ENCODE results near the gene SREBF1. TPM values are rescaled to one million over a fixed set of nuclear protein-coding genes. Genes with fewer than 3 reads are reported as not detected.

The SREBF1 gene
- total RNA-seq, 1 donor from 2014 or later, result 167 TPM

GRCh38 chr17:17778308-17779014 lies 58.3 kb downstream of the SREBF1 start:
- H3K36me3 Mint-ChIP-seq (ENCODE audit: low read depth), result no peaks in the 10 kb centered on the region
- H3K4me3 Mint-ChIP-seq, result no peak overlapping the region
- DNase-seq (ENCODE audit: low spot score), result no peak
- no peaks in the 10 kb centered on the region for H3K9me3 Mint-ChIP-seq
- no peaks in the 10 kb centered on the region for H3K4me1 Mint-ChIP-seq (ENCODE audit: low read depth)
- peaks cover 14% of the 10 kb centered on the region for H3K27me3 Mint-ChIP-seq (ENCODE audit: insufficient read depth)
- intact Hi-C loops (cut with micrococcal nuclease), result no loop called here
- H3K27ac Mint-ChIP-seq, result no peak overlapping the region

GRCh38 chr17:17776889-17777288 lies 59.9 kb downstream of the SREBF1 start:
- H3K27me3 Mint-ChIP-seq (ENCODE audit: insufficient read depth), result peaks cover 12% of the 10 kb centered on the region
- H3K36me3 Mint-ChIP-seq (ENCODE audit: low read depth), result no peaks in the 10 kb centered on the region
- intact Hi-C loops (cut with micrococcal nuclease), result no loop called here
- H3K9me3 Mint-ChIP-seq, result no peaks in the 10 kb centered on the region
- H3K27ac Mint-ChIP-seq, result no peak overlapping the region
- peaks cover 8% of the 10 kb centered on the region for H3K4me1 Mint-ChIP-seq (ENCODE audit: low read depth)
- no peak overlapping the region for H3K4me3 Mint-ChIP-seq
- DNase-seq (ENCODE audit: low spot score), result no peak

- no peak overlapping the region for H3K27ac Mint-ChIP-seq
- H3K4me1 Mint-ChIP-seq (ENCODE audit: low read depth), result peaks cover 9% of the 10 kb centered on the region
- intact Hi-C loops (cut with micrococcal nuclease), result no loop called here
- H3K36me3 Mint-ChIP-seq (ENCODE audit: low read depth), result no peaks in the 10 kb centered on the region
- peaks cover 7% of the 10 kb centered on the region for H3K27me3 Mint-ChIP-seq (ENCODE audit: insufficient read depth)
- H3K4me3 Mint-ChIP-seq, result no peak overlapping the region
- H3K9me3 Mint-ChIP-seq, result no peaks in the 10 kb centered on the region
- no peak for DNase-seq (ENCODE audit: low spot score)
Observed at GRCh38 chr17:17774009-17774881, 62.5 kb downstream of the SREBF1 start.

- H3K4me1 Mint-ChIP-seq (ENCODE audit: low read depth), result peaks cover 9% of the 10 kb centered on the region
- no peak overlapping the region for H3K27ac Mint-ChIP-seq
- H3K4me3 Mint-ChIP-seq, result no peak overlapping the region
Observed at GRCh38 chr17:17772231-17772630, 64.6 kb downstream of the SREBF1 start.

GRCh38 chr17:17771498-17772201 lies 65.1 kb downstream of the SREBF1 start:
- H3K27me3 Mint-ChIP-seq (ENCODE audit: insufficient read depth), result peaks cover 10% of the 10 kb centered on the region
- no peaks in the 10 kb centered on the region for H3K36me3 Mint-ChIP-seq (ENCODE audit: low read depth)
- intact Hi-C loops (cut with micrococcal nuclease), result no loop called here
- no peak overlapping the region for H3K4me3 Mint-ChIP-seq
- DNase-seq (ENCODE audit: low spot score), result no peak
- H3K4me1 Mint-ChIP-seq (ENCODE audit: low read depth), result peaks cover 9% of the 10 kb centered on the region
- H3K27ac Mint-ChIP-seq, result no peak overlapping the region
- H3K9me3 Mint-ChIP-seq, result no peaks in the 10 kb centered on the region

More at GRCh38 chr17:17772231-17772630, 64.6 kb downstream of the SREBF1 start:
- no peaks in the 10 kb centered on the region for H3K36me3 Mint-ChIP-seq (ENCODE audit: low read depth)
- H3K9me3 Mint-ChIP-seq, result no peaks in the 10 kb centered on the region
- peaks cover 10% of the 10 kb centered on the region for H3K27me3 Mint-ChIP-seq (ENCODE audit: insufficient read depth)
- intact Hi-C loops (cut with micrococcal nuclease), result no loop called here
- DNase-seq (ENCODE audit: low spot score), result no peak

GRCh38 chr17:17770632-17771044 lies 66.1 kb downstream of the SREBF1 start:
- Mint-ChIP-seq H3K9me3 (no peaks in the 10 kb centered on the region), H3K4me1 (ENCODE audit: low read depth) (peaks cover 9% of the 10 kb centered on the region), H3K27ac (no peak overlapping the region), H3K27me3 (ENCODE audit: insufficient read depth) (peaks cover 6% of the 10 kb centered on the region), H3K36me3 (ENCODE audit: low read depth) (no peaks in the 10 kb centered on the region), H3K4me3 (no peak overlapping the region)
- intact Hi-C loops (cut with micrococcal nuclease), result no loop called here
- no peak for DNase-seq (ENCODE audit: low spot score)

- Mint-ChIP-seq H3K4me3 (no peak overlapping the region), H3K27me3 (ENCODE audit: insufficient read depth) (peaks cover 2% of the 10 kb centered on the region), H3K36me3 (ENCODE audit: low read depth) (no peaks in the 10 kb centered on the region), H3K4me1 (ENCODE audit: low read depth) (peaks cover 9% of the 10 kb centered on the region), H3K9me3 (no peaks in the 10 kb centered on the region), H3K27ac (no peak overlapping the region)
- no peak for DNase-seq (ENCODE audit: low spot score)
- intact Hi-C loops (cut with micrococcal nuclease), result no loop called here
Observed at GRCh38 chr17:17769869-17770631, 66.7 kb downstream of the SREBF1 start.

GRCh38 chr17:17768424-17769088 lies 68.2 kb downstream of the SREBF1 start:
- Mint-ChIP-seq H3K27me3 (ENCODE audit: insufficient read depth) (peaks cover 2% of the 10 kb centered on the region), H3K4me1 (ENCODE audit: low read depth) (peaks cover 9% of the 10 kb centered on the region), H3K9me3 (no peaks in the 10 kb centered on the region), H3K27ac (no peak overlapping the region), H3K4me3 (no peak overlapping the region), H3K36me3 (ENCODE audit: low read depth) (no peaks in the 10 kb centered on the region)
- no peak for DNase-seq (ENCODE audit: low spot score)
- intact Hi-C loops (cut with micrococcal nuclease), result no loop called here

GRCh38 chr17:17767887-17768418 lies 68.8 kb downstream of the SREBF1 start:
- Mint-ChIP-seq H3K4me1 (ENCODE audit: low read depth) (peaks cover 9% of the 10 kb centered on the region), H3K27ac (no peak overlapping the region), H3K36me3 (ENCODE audit: low read depth) (no peaks in the 10 kb centered on the region), H3K27me3 (ENCODE audit: insufficient read depth) (peaks cover 2% of the 10 kb centered on the region), H3K9me3 (no peaks in the 10 kb centered on the region), H3K4me3 (no peak overlapping the region)
- intact Hi-C loops (cut with micrococcal nuclease), result no loop called here
- DNase-seq (ENCODE audit: low spot score), result no peak

GRCh38 chr17:17767154-17767869 lies 69.5 kb downstream of the SREBF1 start:
- no peaks in the 10 kb centered on the region for H3K9me3 Mint-ChIP-seq
- no peak overlapping the region for H3K27ac Mint-ChIP-seq
- H3K36me3 Mint-ChIP-seq (ENCODE audit: low read depth), result no peaks in the 10 kb centered on the region
- no peak overlapping the region for H3K4me3 Mint-ChIP-seq
- DNase-seq (ENCODE audit: low spot score), result no peak
- intact Hi-C loops (cut with micrococcal nuclease), result no loop called here
- H3K27me3 Mint-ChIP-seq (ENCODE audit: insufficient read depth), result peaks cover 2% of the 10 kb centered on the region
- H3K4me1 Mint-ChIP-seq (ENCODE audit: low read depth), result peaks cover 5% of the 10 kb centered on the region

- Mint-ChIP-seq H3K27ac (no peak overlapping the region), H3K4me1 (ENCODE audit: low read depth) (no peaks in the 10 kb centered on the region), H3K36me3 (ENCODE audit: low read depth) (no peaks in the 10 kb centered on the region), H3K4me3 (no peak overlapping the region), H3K9me3 (no peaks in the 10 kb centered on the region), H3K27me3 (ENCODE audit: insufficient read depth) (peaks cover 2% of the 10 kb centered on the region)
- intact Hi-C loops (cut with micrococcal nuclease), result no loop called here
- DNase-seq (ENCODE audit: low spot score), result no peak
Observed at GRCh38 chr17:17766744-17767120, 70.1 kb downstream of the SREBF1 start.

Measured in activated T-helper 1 cell treated with anti-CD3 and anti-CD28 coated beads, Interleukin-12 subunit alpha, Interleukin-12 subunit beta, Interleukin-2, Interleukin-4 antibody, amounts not matched to agents 30 ng/mL and 10 ng/mL and 1 ng/mL, durations not matched to agents 14 hours and 24 hours and 36 hours (primary cell).